ENCODE data around the gene PAQR9.

DNA sequence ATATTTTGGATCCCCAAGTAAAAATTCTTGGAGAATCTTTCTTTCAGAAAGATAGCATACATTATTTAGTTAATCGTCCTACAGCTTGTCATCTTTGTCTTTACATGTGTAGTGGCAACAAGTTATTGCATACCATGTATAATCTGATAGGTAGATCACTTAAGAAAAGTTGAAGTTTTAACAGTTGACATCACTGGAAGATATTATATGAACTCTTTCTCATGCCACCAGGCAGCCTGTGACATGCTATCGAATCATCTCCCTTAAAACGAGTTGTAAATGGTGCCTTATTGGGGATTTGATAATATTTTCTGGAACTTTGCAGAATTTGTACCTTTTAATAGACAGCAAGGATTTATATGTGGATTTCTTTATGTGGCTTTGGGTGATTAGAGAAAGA is 46.5 kb upstream of the PAQR9 start:
- TF ChIP-seq, protein P1, sequence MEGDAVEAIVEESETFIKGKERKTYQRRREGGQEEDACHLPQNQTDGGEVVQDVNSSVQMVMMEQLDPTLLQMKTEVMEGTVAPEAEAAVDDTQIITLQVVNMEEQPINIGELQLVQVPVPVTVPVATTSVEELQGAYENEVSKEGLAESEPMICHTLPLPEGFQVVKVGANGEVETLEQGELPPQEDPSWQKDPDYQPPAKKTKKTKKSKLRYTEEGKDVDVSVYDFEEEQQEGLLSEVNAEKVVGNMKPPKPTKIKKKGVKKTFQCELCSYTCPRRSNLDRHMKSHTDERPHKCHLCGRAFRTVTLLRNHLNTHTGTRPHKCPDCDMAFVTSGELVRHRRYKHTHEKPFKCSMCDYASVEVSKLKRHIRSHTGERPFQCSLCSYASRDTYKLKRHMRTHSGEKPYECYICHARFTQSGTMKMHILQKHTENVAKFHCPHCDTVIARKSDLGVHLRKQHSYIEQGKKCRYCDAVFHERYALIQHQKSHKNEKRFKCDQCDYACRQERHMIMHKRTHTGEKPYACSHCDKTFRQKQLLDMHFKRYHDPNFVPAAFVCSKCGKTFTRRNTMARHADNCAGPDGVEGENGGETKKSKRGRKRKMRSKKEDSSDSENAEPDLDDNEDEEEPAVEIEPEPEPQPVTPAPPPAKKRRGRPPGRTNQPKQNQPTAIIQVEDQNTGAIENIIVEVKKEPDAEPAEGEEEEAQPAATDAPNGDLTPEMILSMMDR (IDR thresholded peaks at IDR 0.05; ENCODE audit: borderline replicate concordance, extremely low read depth, low read length, poor library complexity, severe bottlenecking): no peak
- no peak for TF ChIP-seq EZH2 (IDR thresholded peaks at IDR 0.05; ENCODE audit: borderline replicate concordance, low read depth, low read length, severe bottlenecking)

All from DND-41 (cell line).